ENCODE results near the gene WNK3. TPM values are rescaled to one million over a fixed set of nuclear protein-coding genes. Genes with fewer than 3 reads are reported as not detected.

WNK3 gene
- total RNA-seq (2014; rRNA removed) (0.06 and 0.33 TPM in 2 replicates), Bru-seq, nascent RNA (percentile 19 among the genes with signal in this experiment), BruChase-seq, experiment 1, labeled RNA remaining after a 6-hour chase (percentile 24 among the genes with signal in this experiment), BruChase-seq, experiment 2, labeled RNA remaining after a 2-hour chase (percentile 23 among the genes with signal in this experiment)
- long read RNA-seq: 0 reads

- H3K27me3 ChIP-seq (ENCODE audit: low read length): peaks cover 37% of the 10 kb centered on the region
- intact Hi-C loops (cut with micrococcal nuclease): no loop called here
- no TSS peak for BruUV-seq (replicated peaks)
- no peak within 1 kb of the TSS for H3K27ac ChIP-seq (ENCODE audit: low read length)
- DNase-seq: peak; percentile 41
- no peak within 1 kb of the TSS for H3K9ac ChIP-seq (ENCODE audit: low read length)
- ATAC-seq: peak; percentile 82
- no peaks in the 10 kb centered on the region for H3K9me2 ChIP-seq (replicated peaks; ENCODE audit: low read length)
- H3K4me1 ChIP-seq (ENCODE audit: insufficient read depth, low read length): no peaks in the 10 kb centered on the region
- no peaks in the 10 kb centered on the region for H3K9me3 ChIP-seq (ENCODE audit: low read length)
- ChIA-PET POLR2A (ENCODE audit: unreplicated experiment) (no interaction called here), CTCF (no interaction called here)
- no peaks in the 10 kb centered on the region for H3K36me3 ChIP-seq (ENCODE audit: low read depth, low read length)
- H3K4me3 ChIP-seq (ENCODE audit: low read length): peak within 1 kb of the TSS; percentile 69
- H3K79me2 ChIP-seq (ENCODE audit: low read length): no peaks in the 10 kb centered on the region
- H4K20me1 ChIP-seq (ENCODE audit: low read length): no peaks in the 10 kb centered on the region
- peak within 1 kb of the TSS; percentile 87 for H3K4me2 ChIP-seq (ENCODE audit: low read length)
- no peaks in the 10 kb centered on the region for H3F3A ChIP-seq (ENCODE audit: low read length, unreplicated experiment)
- peak within 1 kb of the TSS; percentile 89 for H2AFZ ChIP-seq (ENCODE audit: low read length)
- TF ChIP-seq, protein P1, sequence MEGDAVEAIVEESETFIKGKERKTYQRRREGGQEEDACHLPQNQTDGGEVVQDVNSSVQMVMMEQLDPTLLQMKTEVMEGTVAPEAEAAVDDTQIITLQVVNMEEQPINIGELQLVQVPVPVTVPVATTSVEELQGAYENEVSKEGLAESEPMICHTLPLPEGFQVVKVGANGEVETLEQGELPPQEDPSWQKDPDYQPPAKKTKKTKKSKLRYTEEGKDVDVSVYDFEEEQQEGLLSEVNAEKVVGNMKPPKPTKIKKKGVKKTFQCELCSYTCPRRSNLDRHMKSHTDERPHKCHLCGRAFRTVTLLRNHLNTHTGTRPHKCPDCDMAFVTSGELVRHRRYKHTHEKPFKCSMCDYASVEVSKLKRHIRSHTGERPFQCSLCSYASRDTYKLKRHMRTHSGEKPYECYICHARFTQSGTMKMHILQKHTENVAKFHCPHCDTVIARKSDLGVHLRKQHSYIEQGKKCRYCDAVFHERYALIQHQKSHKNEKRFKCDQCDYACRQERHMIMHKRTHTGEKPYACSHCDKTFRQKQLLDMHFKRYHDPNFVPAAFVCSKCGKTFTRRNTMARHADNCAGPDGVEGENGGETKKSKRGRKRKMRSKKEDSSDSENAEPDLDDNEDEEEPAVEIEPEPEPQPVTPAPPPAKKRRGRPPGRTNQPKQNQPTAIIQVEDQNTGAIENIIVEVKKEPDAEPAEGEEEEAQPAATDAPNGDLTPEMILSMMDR (conservative IDR thresholded peaks at IDR 0.05; ENCODE audit: low read depth, low read length): no peak
- no peak for TF ChIP-seq EZH2 (IDR thresholded peaks at IDR 0.05; ENCODE audit: low read length, unreplicated experiment)
- TF ChIP-seq EZH2phosphoT487 (IDR thresholded peaks at IDR 0.05; ENCODE audit: borderline replicate concordance, low read length): no peak
These were observed at the start of gene WNK3 for GRCh38 chrX:54357414-54358377. TSS of gene WNK3 (minus strand) at chrX:54358046.

- TF ChIP-seq, protein P1 (conservative IDR thresholded peaks at IDR 0.05; ENCODE audit: low read depth, low read length): no peak
- TF ChIP-seq EZH2phosphoT487 (IDR thresholded peaks at IDR 0.05; ENCODE audit: borderline replicate concordance, low read length) (no peak), EZH2 (IDR thresholded peaks at IDR 0.05; ENCODE audit: low read length, unreplicated experiment) (no peak)
- peaks cover 3% of the 10 kb centered on the region; the same call in 1 of the 2 replicates for H3K27me3 ChIP-seq (ENCODE audit: low read length)
- POLR2A ChIA-PET (ENCODE audit: unreplicated experiment): no interaction called here
- H3K9me2 ChIP-seq (replicated peaks; ENCODE audit: low read length): no peaks in the 10 kb centered on the region
- no peak overlapping the region for H3K9ac ChIP-seq (ENCODE audit: low read length)
- no peak overlapping the region for H3K27ac ChIP-seq (ENCODE audit: low read length)
- no peak for DNase-seq
- intact Hi-C loops (cut with micrococcal nuclease): no loop called here
- ATAC-seq: no peak
- H3K9me3 ChIP-seq (ENCODE audit: low read length): no peaks in the 10 kb centered on the region
- no peaks in the 10 kb centered on the region for H4K20me1 ChIP-seq (ENCODE audit: low read length)
- H3K4me3 ChIP-seq (ENCODE audit: low read length): no peak overlapping the region
- no peaks in the 10 kb centered on the region for H3K79me2 ChIP-seq (ENCODE audit: low read length)
- CTCF ChIA-PET: no interaction called here
- H3K36me3 ChIP-seq (ENCODE audit: low read depth, low read length): no peaks in the 10 kb centered on the region
- H3F3A ChIP-seq (ENCODE audit: low read length, unreplicated experiment): no peaks in the 10 kb centered on the region
- H3K4me1 ChIP-seq (ENCODE audit: insufficient read depth, low read length): no peaks in the 10 kb centered on the region
- no peak overlapping the region for H2AFZ ChIP-seq (ENCODE audit: low read length)
- no TSS peak for BruUV-seq (replicated peaks)
- no peak overlapping the region for H3K4me2 ChIP-seq (ENCODE audit: low read length)
These were observed 49.4 kb upstream of the WNK3 start for GRCh38 chrX:54407266-54407665.

Data from PC-3 (cell line).